PC-9 (cell line): ENCODE data around the gene AUTS2.

Source experiments
- EZH2 ChIP-seq: fragments of 200-600 bp; sonication (generic); IDR thresholded peaks from 2 replicates; pipeline ENCODE4 v1.8.0; 2017; ENCODE audit warnings: antibody characterized with exemption, low read depth
- TF ChIP-seq, protein P1 (sequence below): fragments of 200-600 bp; sonication (generic); conservative IDR thresholded peaks from 2 replicates; pipeline ENCODE4 v1.6.1; 2017; ENCODE audit warnings: mixed run types, antibody characterized with exemption, mild to moderate bottlenecking, moderate library complexity

DNA sequence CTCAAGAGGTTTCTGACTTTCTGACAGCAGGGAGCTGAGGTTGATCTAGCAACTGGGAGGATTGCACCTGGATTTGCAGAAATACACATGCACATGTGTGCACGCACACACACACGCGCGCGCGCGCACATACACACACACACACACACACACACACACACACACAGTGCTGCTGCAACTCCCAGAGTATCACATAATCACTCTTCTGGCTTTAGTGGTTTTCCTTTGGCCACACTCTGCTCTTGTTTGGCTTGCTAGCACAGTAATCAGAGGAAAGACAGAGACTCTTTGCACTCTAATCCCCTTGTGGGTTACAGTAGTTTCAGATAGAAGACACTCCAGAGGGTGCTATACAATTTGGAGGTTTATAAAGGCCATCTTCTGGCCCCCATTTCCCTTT, 705.0 kb downstream of the AUTS2 start:
- TF ChIP-seq, protein P1, sequence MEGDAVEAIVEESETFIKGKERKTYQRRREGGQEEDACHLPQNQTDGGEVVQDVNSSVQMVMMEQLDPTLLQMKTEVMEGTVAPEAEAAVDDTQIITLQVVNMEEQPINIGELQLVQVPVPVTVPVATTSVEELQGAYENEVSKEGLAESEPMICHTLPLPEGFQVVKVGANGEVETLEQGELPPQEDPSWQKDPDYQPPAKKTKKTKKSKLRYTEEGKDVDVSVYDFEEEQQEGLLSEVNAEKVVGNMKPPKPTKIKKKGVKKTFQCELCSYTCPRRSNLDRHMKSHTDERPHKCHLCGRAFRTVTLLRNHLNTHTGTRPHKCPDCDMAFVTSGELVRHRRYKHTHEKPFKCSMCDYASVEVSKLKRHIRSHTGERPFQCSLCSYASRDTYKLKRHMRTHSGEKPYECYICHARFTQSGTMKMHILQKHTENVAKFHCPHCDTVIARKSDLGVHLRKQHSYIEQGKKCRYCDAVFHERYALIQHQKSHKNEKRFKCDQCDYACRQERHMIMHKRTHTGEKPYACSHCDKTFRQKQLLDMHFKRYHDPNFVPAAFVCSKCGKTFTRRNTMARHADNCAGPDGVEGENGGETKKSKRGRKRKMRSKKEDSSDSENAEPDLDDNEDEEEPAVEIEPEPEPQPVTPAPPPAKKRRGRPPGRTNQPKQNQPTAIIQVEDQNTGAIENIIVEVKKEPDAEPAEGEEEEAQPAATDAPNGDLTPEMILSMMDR: no peak
- TF ChIP-seq EZH2: no peak
